Tibial nerve (tissue), 4 donors: ENCODE measurements around the gene HGFAC. TPM values are rescaled to one million over a fixed set of nuclear protein-coding genes. Genes with fewer than 3 reads are reported as not detected.

Experiments used
- DNase-seq, 2 donors: peaks; one replicate each; pipeline ENCODE4 v3.0.0-alpha.2; 2019; ENCODE audit warnings: low spot score in 2 of 2
- H3K27ac ChIP-seq, 4 donors: fragments of 200-600 bp; sonication (generic) in 3 of 4; one replicate each; pipeline ENCODE4 v1.5.1; 2017 to 2019; ENCODE audit warnings: mild to moderate bottlenecking in 1 of 4
- H3K27me3 ChIP-seq, 2 donors: fragments of 200-600 bp; sonication (generic) in 1 of 2; one replicate each; pipeline versions ENCODE4 v1.5.1 to v1.6.0; 2017 to 2019
- H3K36me3 ChIP-seq, 3 donors: fragments of 200-600 bp; sonication (generic); one replicate each; pipeline ENCODE4 v1.5.1; 2018 to 2019
- H3K4me1 ChIP-seq, 4 donors: fragments of 200-600 bp; sonication (generic) in 3 of 4; one replicate each; pipeline ENCODE4 v1.5.1; 2017 to 2019
- H3K4me3 ChIP-seq, 4 donors: fragments of 200-600 bp; sonication (generic) in 3 of 4; one replicate each; pipeline ENCODE4 v1.5.1; 2017 to 2019; ENCODE audit warnings: mild to moderate bottlenecking in 1 of 4, moderate library complexity in 1 of 4
- H3K9me3 ChIP-seq, 4 donors: fragments of 200-600 bp; sonication (generic) in 3 of 4; one replicate each; pipeline ENCODE4 v1.5.1; 2017 to 2019
- CTCF ChIP-seq, 5 experiments: fragments of 200-600 bp in 3 of 5; fragments of 450-650 bp in 2 of 5; sonication (generic) in 3 of 5; IDR thresholded peaks; one replicate each; pipeline ENCODE4 v1.5.1; 2016 to 2019; ENCODE audit warnings: antibody characterized with exemption in 5 of 5, mild to moderate bottlenecking in 3 of 5, moderate library complexity in 2 of 5
- EP300 ChIP-seq, 2 donors: sonication (generic); formaldehyde crosslinking; IDR thresholded peaks; one replicate each; pipeline ENCODE4 v1.6.1; 2017; ENCODE audit warnings: antibody characterized with exemption in 2 of 2, mild to moderate bottlenecking in 1 of 2
- POLR2A ChIP-seq, 2 donors: fragments of 450-650 bp; IDR thresholded peaks; one replicate each; pipeline ENCODE4 v1.6.1; 2017; ENCODE audit warnings: antibody characterized with exemption in 2 of 2, mild to moderate bottlenecking in 2 of 2, moderate library complexity in 2 of 2
- WGBS, 2 donors: methylation state at CpG; one replicate each; pipeline ENCODE4 v1.1.5; 2018; 5-methylcytosine and 5-hydroxymethylcytosine counted together
- total RNA-seq, 4 donors: library from RNA; depleted of rRNA; stranded (reverse); fragments of >200 nt; gene quantifications; one replicate each; pipeline ENCODE4 v1.1.0, GENCODE V29; 2016

HGFAC gene
- total RNA-seq, 4 donors from 2014 or later = not detected

DNA sequence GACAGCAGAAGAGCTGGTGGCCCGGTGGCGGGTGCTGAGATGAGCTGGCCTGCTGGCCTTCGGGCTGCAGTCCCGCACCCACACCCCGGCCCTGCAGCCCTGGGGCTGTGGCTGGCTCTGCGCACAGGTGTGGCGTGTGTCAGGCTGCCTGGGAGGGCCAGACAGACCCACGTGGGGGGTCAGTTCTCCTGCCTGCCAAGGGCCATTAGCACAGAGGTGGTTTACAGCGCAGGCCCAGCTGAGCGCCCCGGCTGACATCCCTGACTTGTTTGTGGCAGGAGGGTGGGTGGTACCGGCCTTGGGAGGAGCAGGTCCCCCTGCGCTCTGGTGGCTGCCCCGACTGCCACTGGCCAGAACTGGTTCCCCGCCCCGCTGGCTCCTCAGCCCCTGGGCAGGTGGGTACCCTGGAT, 9.4 kb upstream of the HGFAC start:
- 88 to 94% methylated on average over 6 to 15 of the region's 16 CpGs for WGBS, 2 donors
- peaks cover 0 to 11% (median 0%) of the 10 kb centered on the region in 4 donors for H3K4me1 ChIP-seq
- H3K36me3 ChIP-seq = peaks cover 0 to 63% (median 0%) of the 10 kb centered on the region in 3 donors
- TF ChIP-seq EP300 (IDR thresholded peaks at IDR 0.05) = no peak
- TF ChIP-seq CTCF (IDR thresholded peaks at IDR 0.05) = no peak
- no peak for TF ChIP-seq POLR2A (IDR thresholded peaks at IDR 0.05)
- no peak for DNase-seq
- H3K27me3 ChIP-seq = no peaks in the 10 kb centered on the region
- no peaks in the 10 kb centered on the region for H3K9me3 ChIP-seq
- H3K4me3 ChIP-seq = no peak overlapping the region
- no peak overlapping the region for H3K27ac ChIP-seq

- Histone ChIP-seq H3K27me3 (no peaks in the 10 kb centered on the region), H3K36me3 (peaks cover 0 to 54% (median 0%) of the 10 kb centered on the region in 3 donors), H3K27ac (no peak overlapping the region), H3K4me3 (no peak overlapping the region), H3K9me3 (no peaks in the 10 kb centered on the region), H3K4me1 (peaks cover 0 to 11% (median 0%) of the 10 kb centered on the region in 4 donors)
- TF ChIP-seq EP300 (IDR thresholded peaks at IDR 0.05) = no peak
- TF ChIP-seq CTCF (IDR thresholded peaks at IDR 0.05) = no peak
- no peak for TF ChIP-seq POLR2A (IDR thresholded peaks at IDR 0.05)
- DNase-seq = no peak
- WGBS, 2 donors = 94 to 95% methylated on average over 31 to 32 of the region's 32 CpGs
Observed at GRCh38 chr4:3433138-3433869, 8.5 kb upstream of the HGFAC start.

GRCh38 chr4:3434881-3435685, 6.7 kb upstream of the HGFAC start:
- TF ChIP-seq CTCF (IDR thresholded peaks at IDR 0.05) (no peak), EP300 (IDR thresholded peaks at IDR 0.05) (no peak), POLR2A (IDR thresholded peaks at IDR 0.05) (no peak)
- H3K36me3 ChIP-seq = peaks cover 0 to 39% (median 0%) of the 10 kb centered on the region in 3 donors
- H3K4me1 ChIP-seq = peaks cover 0 to 11% (median 0%) of the 10 kb centered on the region in 4 donors
- no peak for DNase-seq
- no peaks in the 10 kb centered on the region for H3K27me3 ChIP-seq
- H3K27ac ChIP-seq = peak overlapping the region in 1 of 4 donors; percentile 22
- H3K4me3 ChIP-seq = no peak overlapping the region
- H3K9me3 ChIP-seq = no peaks in the 10 kb centered on the region
- 79% methylated on average over 7 to 11 of the region's 16 CpGs for WGBS, 2 donors

DNA sequence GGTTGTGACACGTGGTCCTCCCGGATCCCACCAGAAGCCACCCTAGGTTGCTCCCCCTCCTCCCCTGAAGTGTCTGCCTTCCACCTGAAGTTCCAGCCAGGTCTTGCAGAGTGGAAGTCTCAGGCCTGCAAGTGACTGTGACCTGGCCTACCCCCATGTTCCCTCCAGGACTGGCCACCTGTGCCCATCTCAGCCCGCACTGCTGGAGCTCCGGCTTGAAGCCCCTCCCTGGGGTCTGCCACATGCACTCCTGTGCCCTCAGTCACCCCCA, 6.1 kb upstream of the HGFAC start:
- no peak for DNase-seq
- Histone ChIP-seq H3K4me3 (no peak overlapping the region), H3K4me1 (peaks cover 0 to 11% (median 0%) of the 10 kb centered on the region in 4 donors), H3K36me3 (peaks cover 0 to 33% (median 0%) of the 10 kb centered on the region in 3 donors), H3K27ac (no peak overlapping the region), H3K9me3 (no peaks in the 10 kb centered on the region), H3K27me3 (no peaks in the 10 kb centered on the region)
- 65 to 71% methylated on average over 4 of the region's 4 CpGs for WGBS, 2 donors
- no peak for TF ChIP-seq POLR2A (IDR thresholded peaks at IDR 0.05)
- no peak for TF ChIP-seq CTCF (IDR thresholded peaks at IDR 0.05)
- TF ChIP-seq EP300 (IDR thresholded peaks at IDR 0.05) = no peak
